PFSK-1 (cell line): ENCODE data around the gene LSM4.

Experiments
- POLR2AphosphoS5 ChIP-seq: IDR thresholded peaks from 2 replicates; pipeline ENCODE4 v1.6.1; 2012; ENCODE audit warnings: low read depth, mild to moderate bottlenecking, control low read depth, low read length, moderate library complexity
- REST ChIP-seq, 2 experiments: IDR thresholded peaks; 2 replicates each; pipeline versions ENCODE4 v1.6.1 to v1.8.0; 2011 to 2012; ENCODE audit warnings: low read depth in 2 of 2, low read length in 2 of 2, control low read depth in 1 of 2, inconsistent platforms in 1 of 2, mild to moderate bottlenecking in 1 of 2, moderate library complexity in 1 of 2; ENCODE audit not compliant: insufficient read depth in 1 of 2
- SIN3A ChIP-seq: IDR thresholded peaks from 2 replicates; pipeline ENCODE4 v1.6.1; 2012; ENCODE audit warnings: mild to moderate bottlenecking, low read length, moderate library complexity, borderline replicate concordance; ENCODE audit not compliant: insufficient read depth
- TAF1 ChIP-seq: IDR thresholded peaks from 2 replicates; pipeline ENCODE4 v1.6.1; 2012; ENCODE audit warnings: low read length, control low read depth, borderline replicate concordance; ENCODE audit not compliant: insufficient read depth

DNA sequence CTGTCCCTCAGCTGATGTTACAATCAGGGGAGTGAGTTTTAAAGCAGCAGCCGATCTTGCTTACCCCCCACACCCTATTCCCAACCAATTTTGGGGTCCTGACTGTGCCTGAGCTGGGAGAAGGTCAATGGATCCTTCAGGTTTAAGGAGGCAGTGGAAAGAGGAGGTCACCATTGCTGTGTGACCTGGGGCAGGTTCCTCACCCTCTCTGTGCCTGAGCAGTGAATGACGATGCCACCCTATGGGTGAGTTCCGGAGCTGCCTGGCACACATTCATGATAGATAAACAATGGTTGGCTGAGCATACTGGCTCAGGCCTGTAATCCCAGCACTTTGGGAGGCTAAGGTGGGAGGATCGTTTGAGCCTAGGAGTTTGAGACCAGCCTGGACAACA lies 21.2 kb downstream of the LSM4 start:
- TF ChIP-seq TAF1 (no peak), REST (IDR thresholded peaks at IDR 0.05; ENCODE audit: insufficient read depth in 1 of 2, low read depth in 2 of 2, low read length in 2 of 2) (no peak), SIN3A (no peak), POLR2AphosphoS5 (no peak)
